Ishikawa (cell line): ENCODE data around the gene PPP6R3.

Experiments used
- CEBPB ChIP-seq: IDR thresholded peaks from 2 replicates; pipeline ENCODE4 v1.6.1; 2012
- CREB1 ChIP-seq: IDR thresholded peaks from 2 replicates; pipeline ENCODE4 v1.6.1; 2012; ENCODE audit warnings: low read depth
- EGR1 ChIP-seq: IDR thresholded peaks from 2 replicates; pipeline ENCODE4 v1.6.1; 2012
- FOXM1 ChIP-seq: IDR thresholded peaks from 2 replicates; pipeline ENCODE4 v1.6.1; 2012; ENCODE audit warnings: low read depth, borderline replicate concordance
- MAX ChIP-seq: IDR thresholded peaks from 2 replicates; pipeline ENCODE4 v1.6.1; 2012
- RAD21 ChIP-seq: IDR thresholded peaks from 2 replicates; pipeline ENCODE4 v1.6.1; 2012; ENCODE audit warnings: low read depth
- TCF12 ChIP-seq: IDR thresholded peaks from 2 replicates; pipeline ENCODE4 v1.6.1; 2012; ENCODE audit warnings: low read depth
- USF1 ChIP-seq: IDR thresholded peaks from 2 replicates; pipeline ENCODE4 v1.6.1; 2012
- YY1 ChIP-seq: IDR thresholded peaks from 2 replicates; pipeline ENCODE4 v1.6.1; 2012; ENCODE audit warnings: low read depth

GRCh38 chr11:68661697-68662603, 201.4 kb downstream of the PPP6R3 start:
- TF ChIP-seq MAX (no peak), CREB1 (no peak), CEBPB (no peak), YY1 (no peak), FOXM1 (no peak), USF1 (no peak), RAD21 (no peak), EGR1 (no peak), TCF12 (no peak)
